Measurements from ENCODE around the gene SPINK14. TPM values are rescaled to one million over a fixed set of nuclear protein-coding genes. Genes with fewer than 3 reads are reported as not detected.

SPINK14 gene, protein sequence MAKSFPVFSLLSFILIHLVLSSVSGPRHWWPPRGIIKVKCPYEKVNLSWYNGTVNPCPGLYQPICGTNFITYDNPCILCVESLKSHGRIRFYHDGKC
- not detected in 2 replicates for total RNA-seq
- polyA plus RNA-seq: not detected in 2 replicates

DNA sequence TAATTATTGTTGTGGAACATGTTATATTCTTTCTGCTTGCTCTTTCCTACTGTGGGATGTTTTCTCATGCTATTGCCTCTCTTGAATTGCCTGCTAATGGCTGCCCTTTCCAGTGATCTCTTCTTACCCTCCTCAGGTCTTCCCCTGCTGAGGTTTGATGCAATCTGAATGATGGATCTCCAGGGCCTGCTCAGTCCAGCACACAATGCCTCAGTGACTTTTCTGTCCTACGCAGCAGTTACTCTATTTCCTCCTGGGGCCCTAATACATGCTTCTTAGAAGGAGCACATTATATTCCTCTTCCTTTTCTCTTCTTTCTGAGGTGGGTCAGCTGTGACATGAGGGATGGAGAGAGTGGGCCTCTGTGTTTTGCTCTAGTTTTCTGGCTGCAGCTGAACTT is at the start of gene SPINK14:
Gene SPINK14, plus strand, starts transcription at position 301 of the 400 bp plus-strand sequence. CDS start 1,187 bp downstream, outside the sequence.
- Histone ChIP-seq H3K9me3 (ENCODE audit: low read depth) (no peaks in the 10 kb centered on the region), H3K4me1 (ENCODE audit: low read depth) (no peaks in the 10 kb centered on the region), H3K36me3 (no peaks in the 10 kb centered on the region), H3K4me3 (no peak within 1 kb of the TSS), H3K27me3 (no peaks in the 10 kb centered on the region), H3K27ac (no peak within 1 kb of the TSS)
- no peak for DNase-seq (ENCODE audit: low read depth in 1 of 2, low spot score in 1 of 2)
- TF ChIP-seq, protein P1, sequence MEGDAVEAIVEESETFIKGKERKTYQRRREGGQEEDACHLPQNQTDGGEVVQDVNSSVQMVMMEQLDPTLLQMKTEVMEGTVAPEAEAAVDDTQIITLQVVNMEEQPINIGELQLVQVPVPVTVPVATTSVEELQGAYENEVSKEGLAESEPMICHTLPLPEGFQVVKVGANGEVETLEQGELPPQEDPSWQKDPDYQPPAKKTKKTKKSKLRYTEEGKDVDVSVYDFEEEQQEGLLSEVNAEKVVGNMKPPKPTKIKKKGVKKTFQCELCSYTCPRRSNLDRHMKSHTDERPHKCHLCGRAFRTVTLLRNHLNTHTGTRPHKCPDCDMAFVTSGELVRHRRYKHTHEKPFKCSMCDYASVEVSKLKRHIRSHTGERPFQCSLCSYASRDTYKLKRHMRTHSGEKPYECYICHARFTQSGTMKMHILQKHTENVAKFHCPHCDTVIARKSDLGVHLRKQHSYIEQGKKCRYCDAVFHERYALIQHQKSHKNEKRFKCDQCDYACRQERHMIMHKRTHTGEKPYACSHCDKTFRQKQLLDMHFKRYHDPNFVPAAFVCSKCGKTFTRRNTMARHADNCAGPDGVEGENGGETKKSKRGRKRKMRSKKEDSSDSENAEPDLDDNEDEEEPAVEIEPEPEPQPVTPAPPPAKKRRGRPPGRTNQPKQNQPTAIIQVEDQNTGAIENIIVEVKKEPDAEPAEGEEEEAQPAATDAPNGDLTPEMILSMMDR (IDR thresholded peaks at IDR 0.05; ENCODE audit: low read depth, low read length): no peak

DNA sequence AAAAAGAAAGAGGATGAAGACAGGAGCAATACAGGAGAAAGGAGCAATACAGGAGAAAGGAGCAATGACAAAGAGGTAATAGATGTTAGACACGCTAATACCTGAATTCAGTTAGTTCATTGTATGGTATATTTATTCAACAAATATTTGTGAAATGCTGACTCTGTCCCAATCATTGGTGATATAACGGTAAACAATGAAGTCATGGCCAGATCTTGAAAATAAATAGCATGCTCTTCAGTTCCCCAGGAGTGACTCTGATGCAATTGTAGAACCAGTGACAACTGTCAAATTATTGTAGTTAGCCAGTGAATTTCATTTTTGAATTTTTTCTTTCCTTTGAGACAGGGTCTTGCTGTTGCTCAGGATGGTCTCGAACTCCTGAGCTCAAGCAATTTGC is 48.0 kb upstream of the SPINK14 start:
- no peak for DNase-seq (ENCODE audit: low read depth in 1 of 2, low spot score in 1 of 2)
- TF ChIP-seq, protein P1 (IDR thresholded peaks at IDR 0.05; ENCODE audit: low read depth, low read length): no peak
- no peak overlapping the region for H3K27ac ChIP-seq

DNA sequence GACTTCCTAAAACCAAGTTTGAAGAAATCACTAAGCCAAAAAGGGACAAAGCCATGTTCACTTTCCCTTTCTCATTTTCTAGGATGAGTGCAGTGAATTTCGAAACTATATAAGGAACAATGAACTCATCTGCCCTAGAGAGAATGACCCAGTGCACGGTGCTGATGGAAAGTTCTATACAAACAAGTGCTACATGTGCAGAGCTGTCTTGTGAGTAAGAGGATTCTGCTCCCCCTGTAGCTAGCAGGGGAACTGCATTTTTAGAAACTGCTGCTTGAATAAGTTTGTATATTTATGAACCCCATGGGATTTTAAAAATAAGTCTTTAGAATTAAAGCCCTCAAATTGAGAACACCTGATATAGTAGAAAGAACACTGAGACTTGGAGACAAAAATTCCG is 42.7 kb upstream of the SPINK14 start:
- H3K27me3 ChIP-seq: no peaks in the 10 kb centered on the region
- peak; percentile 6 to 37 for DNase-seq (ENCODE audit: low read depth in 1 of 2, low spot score in 1 of 2)
- H3K9me3 ChIP-seq (ENCODE audit: low read depth): no peaks in the 10 kb centered on the region
- no peaks in the 10 kb centered on the region for H3K4me1 ChIP-seq (ENCODE audit: low read depth)
- TF ChIP-seq, protein P1 (IDR thresholded peaks at IDR 0.05; ENCODE audit: low read depth, low read length): peak; percentile 14
- H3K27ac ChIP-seq: no peak overlapping the region
- H3K36me3 ChIP-seq: no peaks in the 10 kb centered on the region
- H3K4me3 ChIP-seq: no peak overlapping the region

More for the DNA sequence above, 48.0 kb upstream of the SPINK14 start:
- no peaks in the 10 kb centered on the region for H3K27me3 ChIP-seq
- H3K9me3 ChIP-seq (ENCODE audit: low read depth): no peaks in the 10 kb centered on the region
- H3K4me3 ChIP-seq: no peak overlapping the region
- H3K4me1 ChIP-seq (ENCODE audit: low read depth): no peaks in the 10 kb centered on the region
- H3K36me3 ChIP-seq: no peaks in the 10 kb centered on the region

DNA sequence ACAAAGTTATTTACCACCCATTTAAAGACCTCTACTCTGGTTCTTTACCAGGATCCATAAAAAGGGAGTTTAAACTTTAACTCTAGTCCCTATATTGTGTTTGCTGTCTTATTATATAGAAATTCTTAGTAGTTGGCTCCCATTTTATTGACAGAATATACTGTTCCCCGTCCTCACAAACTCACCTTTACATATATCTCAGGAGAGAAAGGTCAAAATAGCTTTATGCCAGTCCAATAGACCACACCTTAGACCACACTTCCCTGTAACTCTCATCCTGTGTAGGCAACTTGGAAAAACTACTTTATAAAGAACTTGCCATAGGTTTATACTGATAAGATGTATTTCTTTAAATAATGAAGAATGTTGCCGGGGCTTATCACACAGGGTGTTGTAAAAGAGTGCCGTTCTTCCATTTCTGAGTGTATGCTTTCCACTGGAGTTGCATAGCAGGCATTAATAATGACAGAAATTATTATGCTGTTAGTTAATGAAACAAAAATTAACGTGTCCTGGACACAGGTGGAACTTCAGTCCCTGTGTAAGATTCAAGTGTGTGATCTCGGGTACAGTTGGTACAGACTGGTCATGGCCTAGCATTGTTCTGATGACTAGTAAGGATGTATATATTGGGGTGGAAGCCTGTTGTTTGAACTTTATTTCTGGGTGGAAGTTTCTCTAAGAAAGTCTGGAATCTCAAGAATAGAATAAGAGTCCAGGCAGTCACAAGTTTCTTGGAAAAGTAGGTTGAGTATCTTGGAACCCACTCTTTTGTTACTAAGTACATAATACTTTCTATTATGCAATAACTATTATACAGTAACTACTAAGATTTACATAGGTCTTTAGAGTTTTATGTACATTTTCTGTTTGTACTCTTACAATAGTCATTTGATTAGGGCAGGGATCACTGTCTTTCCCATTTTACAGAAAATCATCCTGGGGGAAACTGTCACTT is 33.0 kb upstream of the SPINK14 start:
- TF ChIP-seq, protein P1 (IDR thresholded peaks at IDR 0.05; ENCODE audit: low read depth, low read length): no peak
- no peaks in the 10 kb centered on the region for H3K9me3 ChIP-seq (ENCODE audit: low read depth)
- no peaks in the 10 kb centered on the region for H3K27me3 ChIP-seq

DNA sequence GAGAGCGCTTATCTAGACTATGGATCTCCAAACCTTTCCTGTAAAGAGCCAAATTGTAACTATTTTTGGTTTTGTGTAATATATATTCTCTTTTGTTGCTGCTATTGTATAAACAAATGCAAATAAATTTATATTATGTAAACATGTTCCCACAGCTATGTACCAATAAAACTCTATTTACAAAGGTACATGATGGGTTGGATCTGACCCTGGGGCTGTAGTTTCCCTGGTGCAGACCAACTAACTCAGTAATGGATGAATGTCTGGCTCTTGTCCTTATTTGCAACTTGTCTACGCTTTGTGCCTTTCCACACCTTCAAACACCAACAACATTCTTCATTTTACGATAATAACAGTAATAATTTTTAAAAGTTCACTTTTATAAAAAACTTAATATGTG is 27.5 kb upstream of the SPINK14 start:
- TF ChIP-seq, protein P1 (IDR thresholded peaks at IDR 0.05; ENCODE audit: low read depth, low read length): no peak
- Histone ChIP-seq H3K27me3 (no peaks in the 10 kb centered on the region), H3K9me3 (ENCODE audit: low read depth) (no peaks in the 10 kb centered on the region), H3K4me3 (no peak overlapping the region), H3K27ac (no peak overlapping the region), H3K36me3 (no peaks in the 10 kb centered on the region), H3K4me1 (ENCODE audit: low read depth) (peaks cover 2% of the 10 kb centered on the region)
- DNase-seq (ENCODE audit: low read depth in 1 of 2, low spot score in 1 of 2): no peak

More for the DNA sequence above, 33.0 kb upstream of the SPINK14 start:
- DNase-seq (ENCODE audit: low read depth in 1 of 2, low spot score in 1 of 2): no peak
- H3K4me3 ChIP-seq: no peak overlapping the region
- no peaks in the 10 kb centered on the region for H3K4me1 ChIP-seq (ENCODE audit: low read depth)
- H3K27ac ChIP-seq: no peak overlapping the region
- no peaks in the 10 kb centered on the region for H3K36me3 ChIP-seq

Measured in cardiac muscle cell (in vitro differentiated cells and primary cell).